Nephron progenitor cell (in vitro differentiated cells): Measurements from ENCODE around the gene TUBB.
"Not testable (repeated sequence)": the region's sequence is repeated elsewhere in the genome, so short reads cannot be mapped to it uniquely, and the experiment has no call there.

ENCODE experiments used
- DNase-seq: peaks from one replicate; pipeline ENCODE4 v3.0.0; 2021
- H3K27ac Mint-ChIP-seq: 2 replicates; pipeline ENCODE4 v1.8.0; 2021; ENCODE audit warnings: mild to moderate bottlenecking, moderate library complexity, mixed read lengths
- H3K27me3 Mint-ChIP-seq: 2 replicates; pipeline ENCODE4 v1.8.0; 2021; ENCODE audit warnings: mild to moderate bottlenecking, low read depth, mixed read lengths; ENCODE audit not compliant: poor library complexity
- H3K36me3 Mint-ChIP-seq: 2 replicates; pipeline ENCODE4 v1.8.0; 2021; ENCODE audit warnings: low read depth, mixed read lengths
- H3K4me1 Mint-ChIP-seq: 2 replicates; pipeline ENCODE4 v1.8.0; 2021; ENCODE audit warnings: mixed read lengths
- H3K4me3 Mint-ChIP-seq: 2 replicates; pipeline ENCODE4 v1.8.0; 2021; ENCODE audit warnings: mild to moderate bottlenecking, moderate library complexity, mixed read lengths
- H3K9me3 Mint-ChIP-seq: 2 replicates; pipeline ENCODE4 v1.8.0; 2021; ENCODE audit warnings: mild to moderate bottlenecking, moderate library complexity, mixed read lengths
- TF ChIP-seq, protein P1 (sequence below): fragments of 200-600 bp; sonication (generic); IDR thresholded peaks from 2 replicates; pipeline ENCODE4 v1.5.0; 2021; ENCODE audit warnings: antibody characterized with exemption

Gene TUBB

GRCh38 chr6:30716879-30717128, 3.3 kb upstream of the TUBB start:
- DNase-seq = no peak
- peak overlapping the region; percentile 97 for H3K4me3 Mint-ChIP-seq
- no peaks in the 10 kb centered on the region for H3K27me3 Mint-ChIP-seq
- no peaks in the 10 kb centered on the region for H3K9me3 Mint-ChIP-seq
- TF ChIP-seq, protein P1, sequence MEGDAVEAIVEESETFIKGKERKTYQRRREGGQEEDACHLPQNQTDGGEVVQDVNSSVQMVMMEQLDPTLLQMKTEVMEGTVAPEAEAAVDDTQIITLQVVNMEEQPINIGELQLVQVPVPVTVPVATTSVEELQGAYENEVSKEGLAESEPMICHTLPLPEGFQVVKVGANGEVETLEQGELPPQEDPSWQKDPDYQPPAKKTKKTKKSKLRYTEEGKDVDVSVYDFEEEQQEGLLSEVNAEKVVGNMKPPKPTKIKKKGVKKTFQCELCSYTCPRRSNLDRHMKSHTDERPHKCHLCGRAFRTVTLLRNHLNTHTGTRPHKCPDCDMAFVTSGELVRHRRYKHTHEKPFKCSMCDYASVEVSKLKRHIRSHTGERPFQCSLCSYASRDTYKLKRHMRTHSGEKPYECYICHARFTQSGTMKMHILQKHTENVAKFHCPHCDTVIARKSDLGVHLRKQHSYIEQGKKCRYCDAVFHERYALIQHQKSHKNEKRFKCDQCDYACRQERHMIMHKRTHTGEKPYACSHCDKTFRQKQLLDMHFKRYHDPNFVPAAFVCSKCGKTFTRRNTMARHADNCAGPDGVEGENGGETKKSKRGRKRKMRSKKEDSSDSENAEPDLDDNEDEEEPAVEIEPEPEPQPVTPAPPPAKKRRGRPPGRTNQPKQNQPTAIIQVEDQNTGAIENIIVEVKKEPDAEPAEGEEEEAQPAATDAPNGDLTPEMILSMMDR = no peak
- H3K4me1 Mint-ChIP-seq = peaks cover 40% of the 10 kb centered on the region
- peaks cover 57% of the 10 kb centered on the region for H3K36me3 Mint-ChIP-seq
- peak overlapping the region; percentile 98 for H3K27ac Mint-ChIP-seq

DNA sequence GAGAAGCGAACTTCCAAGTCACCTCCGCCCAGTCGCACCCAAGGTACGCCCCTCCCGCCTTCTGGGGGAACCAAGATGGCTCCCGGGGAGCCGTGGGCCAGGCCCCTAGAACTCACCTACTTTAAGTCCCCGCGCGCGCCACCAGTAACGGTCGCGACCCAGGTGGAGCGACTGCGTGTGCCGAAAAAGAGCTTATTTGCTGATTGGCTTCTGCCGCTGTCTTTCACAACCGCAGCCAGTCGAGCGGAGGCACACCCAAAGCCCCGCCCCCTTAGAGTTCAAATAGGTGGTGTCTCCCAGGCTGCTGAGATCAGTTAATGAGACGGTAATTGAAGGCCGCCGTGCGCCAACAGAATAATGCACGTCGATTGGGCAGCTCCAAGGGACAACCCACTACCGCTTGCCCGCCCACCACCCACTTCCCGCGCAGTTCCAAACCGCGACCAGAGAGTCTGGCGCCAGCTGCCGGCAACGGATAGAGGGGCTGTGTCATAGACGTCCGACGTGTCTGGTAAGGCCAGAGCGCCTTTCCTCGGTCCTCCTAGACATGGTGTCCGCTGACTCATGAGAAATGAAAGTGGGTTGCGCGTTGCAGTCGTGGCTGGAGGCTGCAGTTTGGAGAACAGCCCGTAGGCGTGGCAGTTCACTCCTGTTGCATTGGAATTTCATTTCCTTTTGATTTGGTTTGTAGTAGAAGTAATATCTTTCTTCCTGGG, 2.9 kb upstream of the TUBB start, which contains the start of gene MDC1:
Gene MDC1, minus strand, starts transcription at position 153 of the 716 bp plus-strand sequence. CDS start 2,106 bp downstream, outside the sequence.
- H3K36me3 Mint-ChIP-seq = peaks cover 54% of the 10 kb centered on the region
- peaks cover 41% of the 10 kb centered on the region for H3K4me1 Mint-ChIP-seq
- no peaks in the 10 kb centered on the region for H3K9me3 Mint-ChIP-seq

DNA sequence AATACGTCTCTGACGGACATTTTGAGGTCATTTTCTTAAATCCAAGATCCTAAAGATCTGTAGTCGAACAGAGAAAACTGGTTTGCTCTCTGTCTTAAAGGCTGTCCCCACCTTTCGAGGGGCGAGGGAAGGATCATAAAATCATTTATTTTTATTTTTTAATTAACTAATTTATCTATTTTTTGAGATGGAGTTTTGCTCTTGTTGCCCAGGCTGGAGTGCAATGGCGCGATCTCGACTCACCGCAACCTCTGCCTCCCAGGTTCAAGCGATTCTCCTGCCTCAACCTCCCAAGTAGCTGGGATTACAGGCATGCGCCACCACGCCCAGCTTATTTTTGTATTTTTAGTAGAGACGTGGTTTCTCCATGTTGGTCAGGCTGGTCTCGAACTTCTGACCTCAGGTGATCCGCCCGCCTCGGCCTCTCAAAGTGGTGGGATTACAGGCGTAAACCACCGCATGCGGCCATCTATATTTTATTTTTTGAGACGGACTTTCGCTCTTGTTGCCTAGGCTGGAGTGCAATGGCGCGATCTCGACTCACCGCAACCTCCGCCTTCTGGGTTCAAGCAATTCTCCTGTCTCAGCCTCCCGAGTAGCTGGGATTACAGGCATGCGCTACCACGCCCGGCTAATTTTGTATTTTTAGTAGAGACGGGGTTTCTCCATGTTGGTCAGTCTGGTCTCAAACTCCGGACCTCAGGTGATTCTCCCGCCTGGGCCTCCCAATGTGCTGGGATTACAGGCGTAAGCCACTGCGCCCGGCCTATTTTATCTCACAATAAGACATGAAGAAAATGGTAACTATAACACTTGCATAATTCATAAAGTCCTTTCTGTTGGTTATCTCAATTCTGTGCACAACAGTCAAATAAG, 2.1 kb upstream of the TUBB start:
- not testable (repeated sequence) for H3K27me3 Mint-ChIP-seq, DNase-seq, H3K9me3 Mint-ChIP-seq
- H3K27ac Mint-ChIP-seq = peak overlapping the region; percentile 100
- peaks cover 48% of the 10 kb centered on the region for H3K4me1 Mint-ChIP-seq
- peak overlapping the region; percentile 97 for H3K4me3 Mint-ChIP-seq
- peaks cover 53% of the 10 kb centered on the region for H3K36me3 Mint-ChIP-seq

More for the DNA sequence above, 2.9 kb upstream of the TUBB start, which contains the start of gene MDC1:
- Mint-ChIP-seq H3K27me3 (no peaks in the 10 kb centered on the region), H3K4me3 (peak within 1 kb of the TSS; percentile 97), H3K27ac (peak within 1 kb of the TSS; percentile 100)
- TF ChIP-seq, protein P1 = peak; percentile 23
- DNase-seq = peak; percentile 96

DNA sequence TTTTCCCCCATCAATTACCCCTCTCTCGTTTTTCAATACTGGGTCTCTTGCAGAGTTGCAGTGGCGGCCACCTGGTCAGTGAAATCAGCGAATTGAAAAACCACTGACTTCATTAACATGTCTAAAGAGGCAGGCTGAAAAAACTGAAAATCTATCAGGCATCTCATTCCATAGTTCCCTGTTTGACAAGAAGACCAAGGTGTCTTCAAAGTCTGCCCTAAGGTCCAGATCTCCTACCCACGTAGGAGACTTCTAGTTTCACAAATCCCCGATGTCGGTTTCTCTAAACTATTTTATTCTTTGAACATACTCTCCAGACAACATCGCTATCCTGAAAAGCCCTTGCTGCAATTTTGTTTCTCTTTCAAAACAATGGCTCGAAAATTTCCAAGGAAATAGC, 796 bp upstream of the TUBB start:
- peak overlapping the region; percentile 97 for H3K27ac Mint-ChIP-seq
- H3K36me3 Mint-ChIP-seq = peaks cover 55% of the 10 kb centered on the region
- H3K4me1 Mint-ChIP-seq = peaks cover 61% of the 10 kb centered on the region
- DNase-seq = no peak
- no peaks in the 10 kb centered on the region for H3K9me3 Mint-ChIP-seq
- peak overlapping the region; percentile 97 for H3K4me3 Mint-ChIP-seq
- peaks cover 3% of the 10 kb centered on the region for H3K27me3 Mint-ChIP-seq
- TF ChIP-seq, protein P1 = no peak

DNA sequence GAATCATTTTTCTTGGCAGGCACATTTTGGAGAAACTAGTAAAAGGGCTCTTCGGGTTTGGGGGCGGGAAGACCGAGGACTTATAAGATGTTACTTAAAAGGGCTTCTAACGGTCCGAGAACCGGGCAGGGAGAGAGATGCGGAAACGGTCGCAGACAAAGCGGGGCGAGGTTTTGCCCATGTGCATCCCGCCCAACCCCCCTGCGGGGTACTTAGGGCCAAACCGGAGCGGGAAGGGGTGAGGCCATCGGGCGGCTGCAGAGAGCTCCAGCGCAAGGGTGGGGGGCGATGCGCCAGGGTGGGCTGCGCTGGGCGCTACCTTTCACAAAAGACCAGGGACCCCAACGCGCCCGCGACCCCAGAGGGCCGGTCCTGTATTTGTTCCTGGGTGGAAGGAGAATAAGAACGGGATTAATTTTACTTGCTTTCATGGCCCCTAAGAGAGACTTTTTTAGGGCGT, 616 bp downstream of the TUBB start:
- DNase-seq = peak; percentile 52
- peaks cover 52% of the 10 kb centered on the region for H3K36me3 Mint-ChIP-seq
- TF ChIP-seq, protein P1 = no peak
- no peaks in the 10 kb centered on the region for H3K9me3 Mint-ChIP-seq
- peaks cover 3% of the 10 kb centered on the region for H3K27me3 Mint-ChIP-seq
- peak overlapping the region; percentile 97 for H3K27ac Mint-ChIP-seq
- H3K4me1 Mint-ChIP-seq = peaks cover 68% of the 10 kb centered on the region
- H3K4me3 Mint-ChIP-seq = peak overlapping the region; percentile 97
